AG08396 (cell line): ENCODE data around the gene GRM8.

ENCODE experiments used
- DNase-seq: peaks from one replicate; pipeline ENCODE4 v3.0.0; 2012; ENCODE audit warnings: low spot score, mixed read lengths

GRM8 gene

GRCh38 chr7:127252778-127253280 lies at the start of gene GRM8:
GRM8 (minus strand) TSS chr7:127252941.
- DNase-seq: peak; percentile 70

GRCh38 chr7:127290801-127291361 lies 38.1 kb upstream of the GRM8 start:
- no peak for DNase-seq

- no peak for DNase-seq
Measured at GRCh38 chr7:127290116-127290655, 37.4 kb upstream of the GRM8 start.

GRCh38 chr7:127287133-127287532 lies 34.4 kb upstream of the GRM8 start:
- no peak for DNase-seq

GRCh38 chr7:127270093-127270492 lies 17.4 kb upstream of the GRM8 start:
- no peak for DNase-seq

- no peak for DNase-seq
Measured at GRCh38 chr7:127266047-127266446, 13.3 kb upstream of the GRM8 start.

- no peak for DNase-seq
Measured at GRCh38 chr7:127264219-127264618, 11.5 kb upstream of the GRM8 start.

GRCh38 chr7:127258111-127258510 lies 5.4 kb upstream of the GRM8 start:
- DNase-seq: no peak

GRCh38 chr7:127257086-127257485 lies 4.3 kb upstream of the GRM8 start:
- no peak for DNase-seq

GRCh38 chr7:127256041-127256725 lies 3.4 kb upstream of the GRM8 start:
- DNase-seq: no peak

GRCh38 chr7:127254163-127254684 lies 1.5 kb upstream of the GRM8 start:
- no peak for DNase-seq

GRCh38 chr7:127253281-127254162 lies 781 bp upstream of the GRM8 start:
- DNase-seq: peak; percentile 83

GRCh38 chr7:127252377-127252713 lies 396 bp downstream of the GRM8 start:
- DNase-seq: no peak

- peak; percentile 23 for DNase-seq
Measured at GRCh38 chr7:127251465-127252376, 1.0 kb downstream of the GRM8 start.

GRCh38 chr7:127251036-127251464 lies 1.7 kb downstream of the GRM8 start:
- DNase-seq: no peak

GRCh38 chr7:127250312-127251035 lies 2.3 kb downstream of the GRM8 start:
- DNase-seq: no peak

- no peak for DNase-seq
Measured at GRCh38 chr7:127245607-127246006, 7.1 kb downstream of the GRM8 start.

- DNase-seq: no peak
Measured at GRCh38 chr7:127245002-127245401, 7.7 kb downstream of the GRM8 start.

GRCh38 chr7:127239814-127240213 lies 12.9 kb downstream of the GRM8 start:
- DNase-seq: no peak

GRCh38 chr7:127233630-127234029 lies 19.1 kb downstream of the GRM8 start:
- DNase-seq: no peak

- no peak for DNase-seq
Measured at GRCh38 chr7:127231415-127231814, 21.3 kb downstream of the GRM8 start.
